ENCODE results near the gene TTC7B. TPM values are rescaled to one million over a fixed set of nuclear protein-coding genes. Genes with fewer than 3 reads are reported as not detected.

The TTC7B gene
- total and polyA plus RNA-seq, 2 experiments from 2014 or later = 7.9 to 28.6 TPM

GRCh38 chr14:90538716-90539495, 277.3 kb downstream of the TTC7B start:
- Histone ChIP-seq H3K4me1 (ENCODE audit: insufficient read depth) (no peaks in the 10 kb centered on the region), H2AFZ (no peak overlapping the region), H3K9me2 (ENCODE audit: insufficient read depth) (no peaks in the 10 kb centered on the region), H3K36me3 (ENCODE audit: insufficient read depth) (no peaks in the 10 kb centered on the region), H4K20me1 (replicated peaks; ENCODE audit: insufficient read depth) (no peaks in the 10 kb centered on the region), H3K4me2 (no peak overlapping the region), H3K27ac (ENCODE audit: low read depth) (no peak overlapping the region), H3K79me2 (replicated peaks; ENCODE audit: insufficient read depth) (no peaks in the 10 kb centered on the region), H3K27me3 (ENCODE audit: insufficient read depth) (no peaks in the 10 kb centered on the region), H3K4me3 (no peak overlapping the region), H3F3A (replicated peaks; ENCODE audit: low read depth) (no peaks in the 10 kb centered on the region)
- H3K36me3 Mint-ChIP-seq (ENCODE audit: low read depth) = no peaks in the 10 kb centered on the region
- H3K27ac Mint-ChIP-seq = no peak overlapping the region
- no peak for DNase-seq (ENCODE audit: low spot score)
- H3K9me3 Mint-ChIP-seq = no peaks in the 10 kb centered on the region
- TF ChIP-seq EZH2 (IDR thresholded peaks at IDR 0.05; ENCODE audit: low read depth, unreplicated experiment) (no peak), CTCF (conservative IDR thresholded peaks at IDR 0.05; ENCODE audit: low read depth in 2 of 2) (no peak), EZH2phosphoT487 (IDR thresholded peaks at IDR 0.05; ENCODE audit: unreplicated experiment) (no peak), ZNF114 (CRISPR knock-in tag; IDR thresholded peaks at IDR 0.05) (no peak), POLR2AphosphoS5 (IDR thresholded peaks at IDR 0.05; ENCODE audit: low read depth) (no peak), JUNB (IDR thresholded peaks at IDR 0.05; ENCODE audit: unreplicated experiment) (no peak), REST (IDR thresholded peaks at IDR 0.05; ENCODE audit: unreplicated experiment) (no peak), ETS1 (IDR thresholded peaks at IDR 0.05) (no peak), CREB1 (CRISPR knock-in tag; IDR thresholded peaks at IDR 0.05; ENCODE audit: low read depth) (no peak), NANOG (IDR thresholded peaks at IDR 0.05; ENCODE audit: borderline replicate concordance) (no peak), ZNF462 (CRISPR knock-in tag; IDR thresholded peaks at IDR 0.05) (no peak), ZNF331 (CRISPR knock-in tag; IDR thresholded peaks at IDR 0.05; ENCODE audit: low read depth) (no peak), STAT1 (IDR thresholded peaks at IDR 0.05; ENCODE audit: unreplicated experiment) (no peak)
- ATAC-seq = no peak
- peaks cover 21% of the 10 kb centered on the region for H3K4me1 Mint-ChIP-seq
- H3K4me3 Mint-ChIP-seq = no peak overlapping the region
- peaks cover 13% of the 10 kb centered on the region for H3K27me3 Mint-ChIP-seq (ENCODE audit: insufficient read depth, low read depth, poor library complexity)

All from GM23338 (cell line).